ENCODE results near the gene BCCIP.

DNA sequence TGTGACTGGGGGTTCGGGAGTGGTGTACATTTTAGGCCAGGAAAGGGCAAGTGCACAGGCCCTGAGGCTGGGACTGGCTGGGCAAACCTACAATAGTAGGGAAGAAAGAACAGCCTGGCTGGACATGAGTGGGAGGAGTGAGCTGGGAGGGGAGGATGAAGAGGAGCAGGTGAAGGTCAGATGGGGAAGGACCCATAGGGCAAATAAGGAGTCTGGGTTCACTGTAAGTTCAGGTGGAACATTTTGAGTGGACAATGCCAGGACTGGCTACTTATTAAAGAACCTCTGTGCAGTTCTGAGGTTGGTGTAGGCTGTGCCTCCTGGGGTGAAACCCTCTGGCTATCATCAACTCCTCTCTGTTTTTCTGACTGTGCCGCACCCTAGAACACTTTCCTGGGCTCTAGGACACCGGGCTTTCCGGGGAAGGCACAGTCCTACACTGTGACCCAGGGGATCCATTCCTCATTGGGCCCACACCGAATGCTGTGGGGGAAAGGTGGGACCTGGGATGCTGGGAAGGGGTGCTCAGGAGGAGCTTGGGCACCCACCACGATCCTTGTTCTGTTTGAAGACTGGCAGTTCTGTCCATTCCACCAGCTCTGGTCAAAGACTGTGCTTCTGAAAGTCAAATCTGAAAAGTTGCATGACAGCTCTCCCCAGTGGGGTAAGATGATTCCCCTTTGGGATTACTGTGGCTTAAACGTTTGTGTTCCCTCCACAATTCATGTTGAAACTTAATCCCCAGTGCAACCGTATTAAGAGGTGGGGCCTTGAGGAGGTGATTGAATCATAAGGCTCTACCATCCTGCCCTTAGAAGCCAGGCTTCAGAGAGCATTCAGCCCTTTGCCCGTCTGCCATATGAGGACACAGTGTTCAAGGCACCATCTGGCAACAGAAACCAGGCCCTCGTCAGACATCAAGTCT is 43.7 kb upstream of the BCCIP start:
- TF ChIP-seq POLR2A (IDR thresholded peaks at IDR 0.05) (no peak), CTCF (IDR thresholded peaks at IDR 0.05 in 8 of 11, conservative IDR thresholded peaks at IDR 0.05 in 3 of 11) (no peak), POLR2AphosphoS5 (IDR thresholded peaks at IDR 0.05) (no peak)
